Parathyroid adenoma (tissue), 2 donors: ENCODE data around the gene SNX25.

Source experiments
- H2AFZ ChIP-seq: fragments of 300-600 bp; sonication (generic); one replicate; pipeline ENCODE4 v1.7.0; 2017; ENCODE audit warnings: antibody characterized with exemption, mild to moderate bottlenecking
- H3K27ac ChIP-seq: fragments of 300-600 bp; sonication (generic); one replicate; pipeline ENCODE4 v1.7.0; 2017
- H3K27me3 ChIP-seq: fragments of 300-600 bp; sonication (generic); one replicate; pipeline ENCODE4 v1.7.0; 2017; ENCODE audit warnings: low read length; ENCODE audit not compliant: control insufficient read depth, insufficient read depth
- H3K36me3 ChIP-seq: fragments of 300-600 bp; sonication (generic); one replicate; pipeline ENCODE4 v1.7.0; 2017; ENCODE audit warnings: low read length; ENCODE audit not compliant: control insufficient read depth, insufficient read depth
- H3K4me1 ChIP-seq: fragments of 300-600 bp; sonication (generic); one replicate; pipeline ENCODE4 v1.7.0; 2017; ENCODE audit warnings: control low read depth
- H3K4me2 ChIP-seq: fragments of 300-600 bp; sonication (generic); one replicate; pipeline ENCODE4 v1.7.0; 2017; ENCODE audit warnings: low read length
- H3K4me3 ChIP-seq: fragments of 300-600 bp; sonication (generic); one replicate; pipeline ENCODE4 v1.7.0; 2017; ENCODE audit warnings: low read depth, low read length
- H3K79me2 ChIP-seq: fragments of 300-600 bp; sonication (generic); one replicate; pipeline ENCODE4 v1.7.0; 2017; ENCODE audit warnings: control low read depth
- H3K9ac ChIP-seq: fragments of 300-600 bp; sonication (generic); one replicate; pipeline ENCODE4 v1.7.0; 2017; ENCODE audit warnings: mild to moderate bottlenecking
- H3K9me3 ChIP-seq: fragments of 300-600 bp; sonication (generic); one replicate; pipeline ENCODE4 v1.7.0; 2017; ENCODE audit warnings: low read length; ENCODE audit not compliant: control insufficient read depth
- CTCF ChIP-seq: fragments of 300-600 bp; sonication (generic); IDR thresholded peaks from one replicate; pipeline ENCODE4 v1.7.0; 2017; ENCODE audit warnings: antibody characterized with exemption, mild to moderate bottlenecking
- donor health status: primary hyperparathyroidism.

SNX25 gene

GRCh38 chr4:185210102-185210981, 944 bp downstream of the SNX25 start:
- Histone ChIP-seq H3K4me3 (peak overlapping the region; percentile 49), H3K36me3 (no peaks in the 10 kb centered on the region), H3K27me3 (no peaks in the 10 kb centered on the region), H3K79me2 (no peaks in the 10 kb centered on the region), H3K9me3 (no peaks in the 10 kb centered on the region), H3K4me2 (peak overlapping the region; percentile 83), H3K27ac (peak overlapping the region; percentile 59), H3K9ac (no peak overlapping the region), H2AFZ (peak overlapping the region; percentile 65), H3K4me1 (no peaks in the 10 kb centered on the region)
- TF ChIP-seq CTCF: no peak

DNA sequence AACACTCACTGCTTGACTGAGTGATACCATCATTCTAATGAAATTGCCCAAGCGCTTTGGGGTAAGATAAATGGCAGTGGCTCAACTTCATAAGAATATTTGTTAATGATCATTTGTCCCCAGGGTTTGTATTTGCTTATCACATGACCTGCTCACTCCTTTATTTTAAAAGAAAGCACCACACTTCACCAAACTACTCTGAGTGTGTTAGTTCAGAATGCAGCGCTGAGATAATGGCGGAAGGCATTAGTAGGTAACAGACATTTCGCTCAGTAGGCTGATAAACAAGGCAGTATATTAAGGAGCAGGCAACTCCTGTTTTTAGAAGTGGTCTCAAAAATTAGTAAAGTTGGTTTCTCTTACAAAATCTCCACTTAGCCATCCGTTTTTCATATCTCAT, 1.6 kb downstream of the SNX25 start:
- Histone ChIP-seq H3K79me2 (no peaks in the 10 kb centered on the region), H3K9ac (no peak overlapping the region), H3K4me1 (no peaks in the 10 kb centered on the region), H3K4me3 (peak overlapping the region; percentile 49), H2AFZ (no peak overlapping the region), H3K27me3 (no peaks in the 10 kb centered on the region), H3K27ac (no peak overlapping the region), H3K36me3 (no peaks in the 10 kb centered on the region), H3K9me3 (no peaks in the 10 kb centered on the region), H3K4me2 (peak overlapping the region; percentile 83)
- TF ChIP-seq CTCF: no peak

DNA sequence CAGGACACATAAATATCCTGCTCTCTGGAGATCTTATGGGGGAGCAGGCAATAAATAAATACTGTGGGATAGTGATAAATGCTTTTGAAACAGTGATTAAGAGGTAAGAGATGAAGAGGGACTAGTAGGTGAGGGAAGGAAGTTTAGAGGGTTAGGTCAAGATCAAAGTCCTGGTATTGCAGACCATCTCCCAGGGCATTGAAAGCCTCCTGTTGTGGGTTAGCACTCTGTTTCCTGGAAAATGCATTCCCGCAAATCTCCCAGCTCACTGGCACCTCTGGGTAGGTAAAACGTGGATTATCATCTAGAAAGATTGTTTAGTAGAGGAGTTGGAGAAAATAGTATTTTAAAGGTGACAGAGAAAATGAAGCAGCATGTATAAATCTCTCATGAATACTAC, 2.2 kb downstream of the SNX25 start:
- Histone ChIP-seq H3K27me3 (no peaks in the 10 kb centered on the region), H3K9ac (no peak overlapping the region), H2AFZ (no peak overlapping the region), H3K4me3 (no peak overlapping the region), H3K27ac (no peak overlapping the region), H3K36me3 (no peaks in the 10 kb centered on the region), H3K4me2 (no peak overlapping the region), H3K4me1 (no peaks in the 10 kb centered on the region), H3K79me2 (no peaks in the 10 kb centered on the region), H3K9me3 (no peaks in the 10 kb centered on the region)
- TF ChIP-seq CTCF: no peak

- Histone ChIP-seq H3K27me3 (no peaks in the 10 kb centered on the region), H2AFZ (no peak overlapping the region), H3K9me3 (no peaks in the 10 kb centered on the region), H3K9ac (no peak overlapping the region), H3K27ac (no peak overlapping the region), H3K79me2 (no peaks in the 10 kb centered on the region), H3K4me3 (no peak overlapping the region), H3K4me2 (no peak overlapping the region), H3K36me3 (no peaks in the 10 kb centered on the region), H3K4me1 (no peaks in the 10 kb centered on the region)
- no peak for TF ChIP-seq CTCF
Measured at GRCh38 chr4:185212581-185212980, 3.2 kb downstream of the SNX25 start.

GRCh38 chr4:185213877-185214276, 4.5 kb downstream of the SNX25 start:
- Histone ChIP-seq H3K27me3 (no peaks in the 10 kb centered on the region), H3K4me2 (no peak overlapping the region), H3K9ac (no peak overlapping the region), H3K79me2 (no peaks in the 10 kb centered on the region), H3K9me3 (no peaks in the 10 kb centered on the region), H3K36me3 (no peaks in the 10 kb centered on the region), H3K4me1 (no peaks in the 10 kb centered on the region), H2AFZ (no peak overlapping the region), H3K27ac (no peak overlapping the region), H3K4me3 (no peak overlapping the region)
- TF ChIP-seq CTCF: no peak
